22Rv1 (cell line): ENCODE data around the gene HSF2BP.

Experiments
- CTCF ChIP-seq: fragments of 450-650 bp; IDR thresholded peaks from 2 replicates; pipeline ENCODE4 v1.5.1; 2017; ENCODE audit warnings: mild to moderate bottlenecking
- ZFX ChIP-seq: fragments of 450-650 bp; IDR thresholded peaks from 2 replicates; pipeline ENCODE4 v1.6.1; 2017; ENCODE audit warnings: antibody characterized with exemption, borderline replicate concordance

DNA sequence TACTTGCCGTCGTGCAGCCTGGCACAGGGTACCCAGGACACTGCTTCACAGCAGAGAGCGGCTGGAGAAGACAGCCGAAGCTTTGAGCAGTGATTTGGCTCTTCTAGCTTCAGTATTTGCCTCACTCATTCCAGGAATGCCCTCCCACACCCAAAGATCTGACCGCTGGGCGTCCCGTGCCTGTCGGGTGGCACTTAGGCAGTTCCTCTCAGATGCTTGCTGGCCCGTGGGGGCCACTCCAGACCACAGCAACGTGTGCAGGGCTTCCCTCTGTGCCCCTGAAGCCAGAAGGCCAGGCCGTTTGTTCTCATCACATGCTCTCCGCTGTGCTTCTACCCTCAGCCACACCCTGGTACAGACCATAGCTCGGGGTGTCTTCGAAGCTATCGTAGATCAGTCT is 17.1 kb upstream of the HSF2BP start:
- TF ChIP-seq CTCF: no peak
- no peak for TF ChIP-seq ZFX
